ENCODE measurements around the gene PNPLA7. TPM values are rescaled to one million over a fixed set of nuclear protein-coding genes. Genes with fewer than 3 reads are reported as not detected.

PNPLA7 gene
- total RNA-seq, 1 donor from 2014 or later, result 13.7 TPM

GRCh38 chr9:137583347-137583746, 33.1 kb upstream of the PNPLA7 start:
- peaks cover 7% of the 10 kb centered on the region for H3K4me1 ChIP-seq
- no peak overlapping the region for H3K4me3 ChIP-seq
- no peak overlapping the region for H3K27ac ChIP-seq
- no peaks in the 10 kb centered on the region for H3K27me3 ChIP-seq
- DNase-seq (no peak), ATAC-seq (no peak)
- no peaks in the 10 kb centered on the region for H3K9me3 ChIP-seq
- no peak for TF ChIP-seq CTCF (IDR thresholded peaks at IDR 0.05)
- intact Hi-C loops (cut with DNase I), result no loop called here
- H3K36me3 ChIP-seq, result peaks cover 41% of the 10 kb centered on the region

- no peaks in the 10 kb centered on the region for H3K9me3 ChIP-seq
- H3K4me1 ChIP-seq, result peaks cover 14% of the 10 kb centered on the region
- no peak overlapping the region for H3K4me3 ChIP-seq
- ATAC-seq (no peak), DNase-seq (no peak)
- H3K27me3 ChIP-seq, result no peaks in the 10 kb centered on the region
- H3K27ac ChIP-seq, result no peak overlapping the region
- intact Hi-C loops (cut with DNase I), result no loop called here
- TF ChIP-seq CTCF (IDR thresholded peaks at IDR 0.05), result peak; percentile 28
- H3K36me3 ChIP-seq, result peaks cover 33% of the 10 kb centered on the region
These were observed 32.2 kb upstream of the PNPLA7 start for GRCh38 chr9:137582286-137582860.

- intact Hi-C loops (cut with DNase I), result no loop called here
- no peak for ATAC-seq
- DNase-seq, result no peak
- no peak for TF ChIP-seq CTCF (IDR thresholded peaks at IDR 0.05)
- Histone ChIP-seq H3K36me3 (peaks cover 25% of the 10 kb centered on the region), H3K9me3 (no peaks in the 10 kb centered on the region), H3K4me1 (peaks cover 21% of the 10 kb centered on the region), H3K27ac (no peak overlapping the region), H3K4me3 (no peak overlapping the region), H3K27me3 (no peaks in the 10 kb centered on the region)
These were observed 31.4 kb upstream of the PNPLA7 start for GRCh38 chr9:137581361-137582285.

GRCh38 chr9:137580954-137581322, 30.7 kb upstream of the PNPLA7 start:
- no peak for ATAC-seq
- Histone ChIP-seq H3K9me3 (no peaks in the 10 kb centered on the region), H3K27ac (no peak overlapping the region), H3K4me3 (no peak overlapping the region), H3K36me3 (peaks cover 29% of the 10 kb centered on the region), H3K27me3 (no peaks in the 10 kb centered on the region), H3K4me1 (peaks cover 27% of the 10 kb centered on the region)
- DNase-seq, result no peak
- no peak for TF ChIP-seq CTCF (IDR thresholded peaks at IDR 0.05)
- intact Hi-C loops (cut with DNase I), result no loop called here

- Histone ChIP-seq H3K27ac (no peak overlapping the region), H3K27me3 (no peaks in the 10 kb centered on the region), H3K4me1 (peaks cover 27% of the 10 kb centered on the region), H3K9me3 (no peaks in the 10 kb centered on the region), H3K36me3 (peaks cover 30% of the 10 kb centered on the region), H3K4me3 (no peak overlapping the region)
- intact Hi-C loops (cut with DNase I), result no loop called here
- ATAC-seq, result no peak
- no peak for TF ChIP-seq CTCF (IDR thresholded peaks at IDR 0.05)
- no peak for DNase-seq
These were observed 30.2 kb upstream of the PNPLA7 start for GRCh38 chr9:137580209-137580953.

Data from upper lobe of right lung (tissue), 1 donor.